Hippocampal formation (tissue), 2 donors: Measurements from ENCODE around the gene MICAL2.

ENCODE experiments used
- DNase-seq, 2 donors: peaks; one replicate each; lab custom pipeline; 2025; lab: John Stamatoyannopoulos, UW

MICAL2 gene

GRCh38 chr11:12110201-12110713, at the start of gene MICAL2:
Gene MICAL2, plus strand, starts transcription at chr11:12110590. Its CDS starts 51,566 bp downstream, at chr11:12162156.
- peak; percentile 73 to 79 for DNase-seq

GRCh38 chr11:12061851-12062560, 48.4 kb upstream of the MICAL2 start:
- DNase-seq: no peak

GRCh38 chr11:12063251-12063650, 47.1 kb upstream of the MICAL2 start:
- DNase-seq: no peak

GRCh38 chr11:12064136-12064953, 46.0 kb upstream of the MICAL2 start:
- DNase-seq: no peak

- no peak for DNase-seq
Observed at GRCh38 chr11:12064954-12065280, 45.5 kb upstream of the MICAL2 start.

- DNase-seq: no peak
Observed at GRCh38 chr11:12066056-12066798, 44.2 kb upstream of the MICAL2 start.

- no peak for DNase-seq
Observed at GRCh38 chr11:12066799-12067508, 43.4 kb upstream of the MICAL2 start.

- no peak for DNase-seq
Observed at GRCh38 chr11:12067796-12068357, 42.5 kb upstream of the MICAL2 start.

GRCh38 chr11:12069066-12069676, 41.2 kb upstream of the MICAL2 start:
- no peak for DNase-seq

GRCh38 chr11:12070446-12071267, 39.7 kb upstream of the MICAL2 start:
- no peak for DNase-seq

GRCh38 chr11:12071574-12071973, 38.8 kb upstream of the MICAL2 start:
- no peak for DNase-seq

- no peak for DNase-seq
Observed at GRCh38 chr11:12073436-12073835, 37.0 kb upstream of the MICAL2 start.

GRCh38 chr11:12073886-12074285, 36.5 kb upstream of the MICAL2 start:
- no peak for DNase-seq

- no peak for DNase-seq
Observed at GRCh38 chr11:12074529-12075195, 35.7 kb upstream of the MICAL2 start.

GRCh38 chr11:12075291-12075690, 35.1 kb upstream of the MICAL2 start:
- DNase-seq: no peak

GRCh38 chr11:12075822-12076821, 34.3 kb upstream of the MICAL2 start:
- no peak for DNase-seq

- no peak for DNase-seq
Observed at GRCh38 chr11:12076840-12077534, 33.4 kb upstream of the MICAL2 start.
